ENCODE data around the gene YTHDC1. TPM values are rescaled to one million over a fixed set of nuclear protein-coding genes. Genes with fewer than 3 reads are reported as not detected.

YTHDC1 gene
- polyA plus RNA-seq, 2 of the 4 experiments (the other 2 are of a cell fraction), result 47.0 to 53.4 TPM

- ChIA-PET CTCF (interaction anchor here (0.9 kb wide), 2 partner anchors 47 to 57 kb away, joined by 3 read pairs; no protein-coding TSS in a partner anchor), POLR2A (no interaction called here)
- TF ChIP-seq NPAS2 (CRISPR knock-in tag; IDR thresholded peaks at IDR 0.05; ENCODE audit: borderline replicate concordance) (no peak), MYC (IDR thresholded peaks at IDR 0.05; ENCODE audit: borderline replicate concordance, low read length) (no peak), HES2 (IDR thresholded peaks at IDR 0.05) (no peak), NR3C1 (IDR thresholded peaks at IDR 0.05) (no peak)
- H3K9me3 ChIP-seq, result no peaks in the 10 kb centered on the region
- WGBS (ENCODE audit: missing lambda C conversion rate), result 85% methylated on average over 1 of the region's 1 CpG
- no peak overlapping the region for H3K4me2 ChIP-seq
- no peak overlapping the region for H3K27ac ChIP-seq
- no peaks in the 10 kb centered on the region for H3K4me1 ChIP-seq
- FAIRE-seq, result no peak
- no peak overlapping the region for H3K4me3 ChIP-seq
- no peak for ATAC-seq
- no peak for DNase-seq (ENCODE audit: low read depth in 1 of 2, low spot score in 1 of 2)
Measured at GRCh38 chr4:68319040-68319439, 30.9 kb downstream of the YTHDC1 start.

DNA sequence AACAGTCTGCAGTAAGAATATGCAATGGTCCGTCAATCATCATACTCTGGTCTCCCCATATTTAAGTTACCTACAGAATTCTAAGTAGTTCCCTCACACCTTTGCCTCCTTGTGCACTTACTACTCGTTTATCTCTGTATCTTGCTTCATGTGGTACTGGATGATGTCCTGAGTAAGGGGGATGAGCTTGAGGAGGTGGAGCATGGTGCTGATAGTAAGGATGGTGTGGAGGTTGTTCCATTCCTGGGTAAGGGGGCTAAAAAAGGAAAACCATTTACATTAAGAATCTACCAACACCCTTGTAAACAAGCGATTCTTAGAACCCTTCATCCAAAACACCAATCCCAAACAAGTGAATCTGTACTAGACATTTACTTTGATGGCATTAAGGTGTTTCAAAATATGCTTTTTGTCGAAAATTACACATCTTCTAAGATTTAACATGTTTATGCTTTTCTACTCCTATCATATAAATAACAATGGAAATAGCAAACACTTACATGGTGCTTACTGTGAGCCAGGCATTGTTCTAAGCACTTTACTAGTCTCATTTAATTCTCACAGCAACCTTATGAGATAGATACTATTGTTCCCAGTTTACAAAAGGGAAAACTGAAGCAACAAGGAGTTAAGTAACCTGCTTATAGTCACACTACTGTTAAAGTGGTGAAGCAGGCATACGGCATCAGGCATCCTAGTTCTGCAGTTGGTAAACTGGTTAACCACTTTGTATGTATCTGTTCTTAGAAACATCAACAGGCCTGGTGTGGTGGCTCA, 33.5 kb downstream of the YTHDC1 start:
- ChIA-PET POLR2A (no interaction called here), CTCF (no interaction called here)
- H3K4me2 ChIP-seq, result no peak overlapping the region
- FAIRE-seq (no peak), ATAC-seq (no peak), DNase-seq (ENCODE audit: low read depth in 1 of 2, low spot score in 1 of 2) (no peak)
- no peak overlapping the region for H3K27ac ChIP-seq
- no peaks in the 10 kb centered on the region for H3K4me1 ChIP-seq
- no peak for TF ChIP-seq ZSCAN20 (CRISPR knock-in tag; IDR thresholded peaks at IDR 0.05)
- no peak for TF ChIP-seq TP53 (CRISPR knock-in tag; IDR thresholded peaks at IDR 0.05)
- TF ChIP-seq NR3C1 (IDR thresholded peaks at IDR 0.05), result no peak
- TF ChIP-seq REST (IDR thresholded peaks at IDR 0.05), result no peak
- TF ChIP-seq HDAC2 (IDR thresholded peaks at IDR 0.05), result no peak
- TF ChIP-seq GATA3 (IDR thresholded peaks at IDR 0.05; ENCODE audit: borderline replicate concordance), result no peak
- TF ChIP-seq FOXS1 (CRISPR knock-in tag; IDR thresholded peaks at IDR 0.05), result no peak
- TF ChIP-seq, protein P1, sequence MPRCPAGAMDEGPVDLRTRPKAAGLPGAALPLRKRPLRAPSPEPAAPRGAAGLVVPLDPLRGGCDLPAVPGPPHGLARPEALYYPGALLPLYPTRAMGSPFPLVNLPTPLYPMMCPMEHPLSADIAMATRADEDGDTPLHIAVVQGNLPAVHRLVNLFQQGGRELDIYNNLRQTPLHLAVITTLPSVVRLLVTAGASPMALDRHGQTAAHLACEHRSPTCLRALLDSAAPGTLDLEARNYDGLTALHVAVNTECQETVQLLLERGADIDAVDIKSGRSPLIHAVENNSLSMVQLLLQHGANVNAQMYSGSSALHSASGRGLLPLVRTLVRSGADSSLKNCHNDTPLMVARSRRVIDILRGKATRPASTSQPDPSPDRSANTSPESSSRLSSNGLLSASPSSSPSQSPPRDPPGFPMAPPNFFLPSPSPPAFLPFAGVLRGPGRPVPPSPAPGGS (IDR thresholded peaks at IDR 0.05), result no peak
- TF ChIP-seq HEYL (CRISPR knock-in tag; IDR thresholded peaks at IDR 0.05), result no peak
- TF ChIP-seq FOSB (CRISPR knock-in tag; IDR thresholded peaks at IDR 0.05), result no peak
- TF ChIP-seq EHMT2 (IDR thresholded peaks at IDR 0.05; ENCODE audit: low read depth), result no peak
- TF ChIP-seq RARB (CRISPR knock-in tag; IDR thresholded peaks at IDR 0.05), result no peak
- TF ChIP-seq NFE2L2 (conservative IDR thresholded peaks at IDR 0.05; ENCODE audit: low read length), result no peak
- no peak for TF ChIP-seq RAD21 (conservative IDR thresholded peaks at IDR 0.05 in 1 of 2, IDR thresholded peaks at IDR 0.05 in 1 of 2)
- TF ChIP-seq JUNB (IDR thresholded peaks at IDR 0.05), result no peak
- TF ChIP-seq POLR2AphosphoS2 (conservative IDR thresholded peaks at IDR 0.05; ENCODE audit: low read length), result no peak
- TF ChIP-seq, protein P2, sequence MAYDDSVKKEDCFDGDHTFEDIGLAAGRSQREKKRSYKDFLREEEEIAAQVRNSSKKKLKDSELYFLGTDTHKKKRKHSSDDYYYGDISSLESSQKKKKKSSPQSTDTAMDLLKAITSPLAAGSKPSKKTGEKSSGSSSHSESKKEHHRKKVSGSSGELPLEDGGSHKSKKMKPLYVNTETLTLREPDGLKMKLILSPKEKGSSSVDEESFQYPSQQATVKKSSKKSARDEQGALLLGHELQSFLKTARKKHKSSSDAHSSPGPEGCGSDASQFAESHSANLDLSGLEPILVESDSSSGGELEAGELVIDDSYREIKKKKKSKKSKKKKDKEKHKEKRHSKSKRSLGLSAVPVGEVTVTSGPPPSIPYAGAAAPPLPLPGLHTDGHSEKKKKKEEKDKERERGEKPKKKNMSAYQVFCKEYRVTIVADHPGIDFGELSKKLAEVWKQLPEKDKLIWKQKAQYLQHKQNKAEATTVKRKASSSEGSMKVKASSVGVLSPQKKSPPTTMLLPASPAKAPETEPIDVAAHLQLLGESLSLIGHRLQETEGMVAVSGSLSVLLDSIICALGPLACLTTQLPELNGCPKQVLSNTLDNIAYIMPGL (CRISPR knock-in tag; IDR thresholded peaks at IDR 0.05; ENCODE audit: borderline replicate concordance), result no peak
- no peak for TF ChIP-seq MAZ (IDR thresholded peaks at IDR 0.05; ENCODE audit: borderline replicate concordance, low read depth, low read length)
- no peak overlapping the region for H3K4me3 ChIP-seq
- H3K9me3 ChIP-seq, result no peaks in the 10 kb centered on the region
- 87% methylated on average over 5 of the region's 5 CpGs for WGBS (ENCODE audit: missing lambda C conversion rate)
